Esophagus muscularis mucosa (tissue), 4 donors: ENCODE results near the gene CCR5. TPM values are rescaled to one million over a fixed set of nuclear protein-coding genes. Genes with fewer than 3 reads are reported as not detected.
"Not testable (repeated sequence)": the region's sequence is repeated elsewhere in the genome, so short reads cannot be mapped to it uniquely, and the experiment has no call there.

Experiments
- DNase-seq: peaks from one replicate; pipeline ENCODE4 v3.0.0-alpha.2; 2017; ENCODE audit errors: extremely low spot score
- H3K27ac ChIP-seq, 4 donors: fragments of 200-600 bp; sonication (generic); replicated peaks in 1 of 4; 1 replicate in 3 of 4; 2 replicates in 1 of 4; pipeline ENCODE4 v1.5.1; 2016 to 2019; ENCODE audit warnings: mild to moderate bottlenecking in 1 of 4
- H3K27me3 ChIP-seq, 4 donors: fragments of 200-600 bp; sonication (generic); one replicate each; pipeline versions ENCODE4 v1.5.1 to v1.6.0; 2016 to 2019
- H3K36me3 ChIP-seq, 4 donors: fragments of 200-600 bp; sonication (generic); one replicate each; pipeline ENCODE4 v1.5.1; 2016 to 2019
- H3K4me1 ChIP-seq, 4 donors: fragments of 200-600 bp; sonication (generic); one replicate each; pipeline ENCODE4 v1.5.1; 2016 to 2019
- H3K4me3 ChIP-seq, 4 donors: fragments of 200-600 bp; sonication (generic); 1 replicate in 2 of 4; 2 replicates in 2 of 4; pipeline ENCODE4 v1.5.1; 2016 to 2019; ENCODE audit warnings: mild to moderate bottlenecking in 4 of 4, moderate library complexity in 1 of 4
- H3K9me3 ChIP-seq, 4 donors: fragments of 200-600 bp; sonication (generic); 1 replicate in 3 of 4; 2 replicates in 1 of 4; pipeline ENCODE4 v1.5.1; 2016 to 2019
- EP300 ChIP-seq: sonication (generic); formaldehyde crosslinking; IDR thresholded peaks from one replicate; pipeline ENCODE4 v1.6.1; 2017; ENCODE audit warnings: antibody characterized with exemption
- POLR2A ChIP-seq: fragments of 450-650 bp; IDR thresholded peaks from one replicate; pipeline ENCODE4 v1.6.1; 2017; ENCODE audit warnings: antibody characterized with exemption, moderate library complexity, mild to moderate bottlenecking, low read depth
- POLR2AphosphoS5 ChIP-seq, 2 donors: sonication (generic); formaldehyde crosslinking; IDR thresholded peaks; one replicate each; pipeline ENCODE4 v1.6.1; 2017; ENCODE audit warnings: antibody characterized with exemption in 2 of 2
- WGBS: methylation state at CpG from one replicate; pipeline ENCODE4 v1.1.5; 2018; 5-methylcytosine and 5-hydroxymethylcytosine counted together
- intact Hi-C: fragments of 100-400 bp; cut with DNase I; formaldehyde crosslinking; loops from one replicate; pipeline ENCODE4 v1.15.1; 2023
- total RNA-seq, 4 donors: library from RNA; depleted of rRNA; stranded (reverse); fragments of >200 nt; gene quantifications; one replicate each; pipeline versions ENCODE4 v1.1.0 to v1.2.1, GENCODE V29; 2016
- TF ChIP-seq, protein P1 (sequence below), 3 experiments: fragments of 200-600 bp in 2 of 3; fragments of 450-650 bp in 1 of 3; sonication (generic) in 2 of 3; IDR thresholded peaks; one replicate each; pipeline ENCODE4 v1.5.1; 2017 to 2019; ENCODE audit warnings: antibody characterized with exemption in 3 of 3, mild to moderate bottlenecking in 2 of 3, moderate library complexity in 1 of 3

The CCR5 gene
- total RNA-seq, 4 donors from 2014 or later: 0.39 to 3.0 (median 0.44) TPM

GRCh38 chr3:46386205-46386604 lies 15.5 kb downstream of the CCR5 start:
- no peak overlapping the region for H3K27ac ChIP-seq
- TF ChIP-seq, protein P1, sequence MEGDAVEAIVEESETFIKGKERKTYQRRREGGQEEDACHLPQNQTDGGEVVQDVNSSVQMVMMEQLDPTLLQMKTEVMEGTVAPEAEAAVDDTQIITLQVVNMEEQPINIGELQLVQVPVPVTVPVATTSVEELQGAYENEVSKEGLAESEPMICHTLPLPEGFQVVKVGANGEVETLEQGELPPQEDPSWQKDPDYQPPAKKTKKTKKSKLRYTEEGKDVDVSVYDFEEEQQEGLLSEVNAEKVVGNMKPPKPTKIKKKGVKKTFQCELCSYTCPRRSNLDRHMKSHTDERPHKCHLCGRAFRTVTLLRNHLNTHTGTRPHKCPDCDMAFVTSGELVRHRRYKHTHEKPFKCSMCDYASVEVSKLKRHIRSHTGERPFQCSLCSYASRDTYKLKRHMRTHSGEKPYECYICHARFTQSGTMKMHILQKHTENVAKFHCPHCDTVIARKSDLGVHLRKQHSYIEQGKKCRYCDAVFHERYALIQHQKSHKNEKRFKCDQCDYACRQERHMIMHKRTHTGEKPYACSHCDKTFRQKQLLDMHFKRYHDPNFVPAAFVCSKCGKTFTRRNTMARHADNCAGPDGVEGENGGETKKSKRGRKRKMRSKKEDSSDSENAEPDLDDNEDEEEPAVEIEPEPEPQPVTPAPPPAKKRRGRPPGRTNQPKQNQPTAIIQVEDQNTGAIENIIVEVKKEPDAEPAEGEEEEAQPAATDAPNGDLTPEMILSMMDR (IDR thresholded peaks at IDR 0.05): no peak
- TF ChIP-seq POLR2AphosphoS5 (IDR thresholded peaks at IDR 0.05) (no peak), EP300 (no peak), POLR2A (no peak)
- H3K4me3 ChIP-seq: no peak overlapping the region
- peaks cover 0 to 11% (median 0%) of the 10 kb centered on the region in 4 donors for H3K27me3 ChIP-seq
- peaks cover 0 to under 1% (median 0%) of the 10 kb centered on the region in 4 donors for H3K4me1 ChIP-seq
- DNase-seq: no peak
- H3K36me3 ChIP-seq: no peaks in the 10 kb centered on the region
- 46% methylated on average over 4 of the region's 4 CpGs for WGBS
- intact Hi-C loops: no loop called here
- no peaks in the 10 kb centered on the region for H3K9me3 ChIP-seq

DNA sequence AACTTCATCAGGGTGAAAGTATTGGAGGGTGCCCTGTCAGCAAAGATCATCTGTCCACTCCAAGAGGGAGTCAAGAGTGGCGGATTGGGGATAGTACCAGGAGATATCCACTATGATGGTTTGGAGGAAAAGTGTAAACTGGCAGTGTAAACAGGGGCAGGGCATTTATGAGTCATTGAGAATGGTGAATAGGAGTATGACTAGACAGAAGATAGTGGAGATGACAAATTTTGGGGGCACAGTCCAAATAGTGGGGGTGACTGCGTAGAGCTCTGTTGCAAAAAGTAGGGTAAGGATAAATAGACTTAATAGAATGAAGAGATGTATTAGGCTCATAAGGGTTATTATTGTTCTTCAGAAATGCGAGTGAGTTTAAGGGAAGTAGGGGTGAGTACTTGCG lies 18.1 kb downstream of the CCR5 start:
- H3K4me1 ChIP-seq, H3K36me3 ChIP-seq, H3K27ac ChIP-seq, H3K4me3 ChIP-seq, DNase-seq, intact Hi-C loops, H3K9me3 ChIP-seq: not testable (repeated sequence)
- peaks cover 0 to 11% (median 0%) of the 10 kb centered on the region in 4 donors for H3K27me3 ChIP-seq
- WGBS: 85% methylated on average over 4 of the region's 4 CpGs

DNA sequence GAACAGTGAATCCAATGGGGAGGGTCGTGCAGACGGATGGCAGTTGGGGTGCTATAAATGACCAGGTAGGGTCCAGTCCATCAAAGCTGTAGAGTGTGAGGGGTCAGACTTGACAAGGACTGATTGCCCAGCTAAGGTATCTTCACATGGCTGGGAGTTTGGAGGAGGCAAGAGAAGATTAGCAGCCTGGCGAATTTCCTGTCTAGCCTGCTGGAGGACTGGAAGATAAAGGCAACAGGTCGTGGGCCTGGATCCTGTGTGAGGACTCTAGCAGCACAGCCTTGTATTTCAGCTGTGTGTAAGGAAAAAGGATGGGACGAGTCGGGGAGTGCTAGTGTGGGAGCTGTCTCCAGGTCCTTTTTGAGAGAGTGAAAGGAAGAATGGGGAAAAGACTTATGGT lies 18.6 kb downstream of the CCR5 start:
- Histone ChIP-seq H3K36me3 (no peaks in the 10 kb centered on the region), H3K9me3 (no peaks in the 10 kb centered on the region), H3K27me3 (peaks cover 0 to 11% (median 0%) of the 10 kb centered on the region in 4 donors), H3K27ac (no peak overlapping the region), H3K4me1 (no peaks in the 10 kb centered on the region), H3K4me3 (no peak overlapping the region)
- TF ChIP-seq, protein P1 (IDR thresholded peaks at IDR 0.05): no peak
- TF ChIP-seq EP300 (no peak), POLR2AphosphoS5 (IDR thresholded peaks at IDR 0.05) (no peak), POLR2A (no peak)
- WGBS: 84% methylated on average over 6 of the region's 6 CpGs
- intact Hi-C loops: no loop called here
- no peak for DNase-seq

DNA sequence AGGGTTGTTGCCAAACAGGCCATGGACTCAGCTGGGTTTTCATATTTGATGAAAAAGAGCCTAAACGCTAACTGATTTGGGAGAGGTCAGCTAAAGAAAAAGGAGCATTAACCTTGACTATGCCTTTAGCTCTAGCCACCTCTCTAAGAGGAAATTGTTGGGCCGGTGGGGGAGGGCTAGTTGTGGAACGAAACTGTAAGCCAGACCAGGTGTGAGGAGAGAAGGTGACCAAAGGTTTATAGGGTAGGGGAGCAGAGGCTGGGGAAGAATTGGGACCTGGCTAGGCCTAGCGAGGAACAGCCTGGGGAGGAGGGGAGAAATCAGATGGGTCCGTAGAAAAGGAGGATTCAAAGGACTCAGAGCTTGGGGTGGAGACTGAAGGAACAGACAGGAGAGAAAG lies 20.8 kb downstream of the CCR5 start:
- H3K36me3 ChIP-seq, H3K4me1 ChIP-seq, DNase-seq, H3K9me3 ChIP-seq, H3K27me3 ChIP-seq, intact Hi-C loops, H3K4me3 ChIP-seq, H3K27ac ChIP-seq: not testable (repeated sequence)
- 89% methylated on average over 5 of the region's 5 CpGs for WGBS

DNA sequence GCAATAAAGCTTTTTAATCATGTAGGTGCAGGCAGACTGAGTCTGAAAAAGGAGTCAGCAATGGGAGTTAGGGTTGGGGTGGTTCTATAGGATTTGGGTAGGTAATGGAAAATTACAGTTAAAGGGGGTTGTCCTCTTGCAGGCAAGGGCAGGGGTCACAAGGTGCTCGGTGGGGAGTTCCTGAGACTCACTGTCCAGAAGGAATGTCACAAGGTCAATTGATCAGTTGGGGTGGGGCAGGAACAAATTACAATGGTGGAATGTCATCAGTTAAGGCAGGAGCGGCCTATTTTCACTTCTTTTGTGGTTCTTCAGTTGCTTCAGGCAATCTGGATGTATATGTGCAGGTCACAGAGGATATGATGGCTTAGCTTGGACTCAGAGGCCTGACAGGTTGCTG lies 22.3 kb downstream of the CCR5 start:
- no peaks in the 10 kb centered on the region for H3K36me3 ChIP-seq
- no peak overlapping the region for H3K4me3 ChIP-seq
- H3K4me1 ChIP-seq: no peaks in the 10 kb centered on the region
- H3K27ac ChIP-seq: no peak overlapping the region
- no peaks in the 10 kb centered on the region for H3K27me3 ChIP-seq
- intact Hi-C loops: no loop called here
- TF ChIP-seq EP300 (no peak), POLR2AphosphoS5 (IDR thresholded peaks at IDR 0.05) (no peak), POLR2A (no peak)
- TF ChIP-seq, protein P1 (IDR thresholded peaks at IDR 0.05): no peak
- DNase-seq: no peak
- no peaks in the 10 kb centered on the region for H3K9me3 ChIP-seq
- WGBS: 68% methylated on average over 2 of the region's 2 CpGs

DNA sequence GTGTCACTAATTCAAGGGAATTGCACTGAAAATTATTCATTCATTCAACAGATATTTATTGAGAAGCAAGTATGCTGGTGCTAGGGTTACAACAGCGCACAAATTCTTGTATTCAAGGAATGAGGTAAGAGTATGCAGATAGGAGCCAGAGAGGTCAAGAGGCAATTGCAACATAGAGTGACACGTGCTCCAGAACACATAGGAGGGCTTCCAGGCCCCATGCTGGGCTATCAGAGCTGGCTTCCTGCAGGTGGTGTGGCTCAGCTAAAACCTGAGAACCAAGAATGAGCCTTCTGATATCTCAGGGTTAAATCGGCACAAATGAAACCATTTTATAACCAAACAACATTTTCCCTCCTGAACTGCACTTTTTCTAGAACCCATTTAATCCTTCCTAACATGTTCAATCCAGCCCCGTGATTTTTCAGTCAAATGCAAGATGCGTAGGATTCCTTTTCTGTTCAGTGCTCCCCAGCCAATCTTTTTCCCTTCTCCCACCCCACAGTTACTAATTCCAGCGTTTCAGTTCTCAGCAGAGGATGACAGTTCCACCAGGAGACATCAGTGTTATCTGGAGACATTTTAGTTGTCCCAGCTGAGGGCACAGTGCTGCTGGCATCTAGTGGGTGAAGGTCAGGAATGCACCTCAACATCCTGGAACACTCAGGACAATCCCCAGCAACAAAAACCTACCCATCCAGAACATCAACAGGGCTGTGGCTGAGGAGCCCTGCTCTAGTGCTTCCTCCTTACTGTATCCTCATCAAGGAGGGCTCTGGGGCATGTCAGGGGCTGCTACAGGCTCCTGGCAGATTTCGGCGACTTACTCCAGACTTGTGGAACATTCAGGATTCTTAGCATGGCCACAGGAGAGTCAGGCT lies 23.0 kb downstream of the CCR5 start:
- 81% methylated on average over 8 of the region's 8 CpGs for WGBS
- intact Hi-C loops: no loop called here
- no peaks in the 10 kb centered on the region for H3K9me3 ChIP-seq

More for the DNA sequence above, 23.0 kb downstream of the CCR5 start:
- H3K4me3 ChIP-seq: no peak overlapping the region
- no peaks in the 10 kb centered on the region for H3K4me1 ChIP-seq
- no peak overlapping the region for H3K27ac ChIP-seq
- H3K36me3 ChIP-seq: no peaks in the 10 kb centered on the region
- no peaks in the 10 kb centered on the region for H3K27me3 ChIP-seq
- TF ChIP-seq, protein P1 (IDR thresholded peaks at IDR 0.05): no peak
- TF ChIP-seq POLR2AphosphoS5 (IDR thresholded peaks at IDR 0.05) (no peak), EP300 (no peak), POLR2A (no peak)
- no peak for DNase-seq
